ENCODE data around the gene SCAMP1.
A peak's percentile ranks its signal among the peaks of the same experiment; 100 is the strongest.
"Not testable (repeated sequence)": the region's sequence is repeated elsewhere in the genome, so short reads cannot be mapped to it uniquely, and the experiment has no call there.

Gene SCAMP1, protein sequence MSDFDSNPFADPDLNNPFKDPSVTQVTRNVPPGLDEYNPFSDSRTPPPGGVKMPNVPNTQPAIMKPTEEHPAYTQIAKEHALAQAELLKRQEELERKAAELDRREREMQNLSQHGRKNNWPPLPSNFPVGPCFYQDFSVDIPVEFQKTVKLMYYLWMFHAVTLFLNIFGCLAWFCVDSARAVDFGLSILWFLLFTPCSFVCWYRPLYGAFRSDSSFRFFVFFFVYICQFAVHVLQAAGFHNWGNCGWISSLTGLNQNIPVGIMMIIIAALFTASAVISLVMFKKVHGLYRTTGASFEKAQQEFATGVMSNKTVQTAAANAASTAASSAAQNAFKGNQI

DNA sequence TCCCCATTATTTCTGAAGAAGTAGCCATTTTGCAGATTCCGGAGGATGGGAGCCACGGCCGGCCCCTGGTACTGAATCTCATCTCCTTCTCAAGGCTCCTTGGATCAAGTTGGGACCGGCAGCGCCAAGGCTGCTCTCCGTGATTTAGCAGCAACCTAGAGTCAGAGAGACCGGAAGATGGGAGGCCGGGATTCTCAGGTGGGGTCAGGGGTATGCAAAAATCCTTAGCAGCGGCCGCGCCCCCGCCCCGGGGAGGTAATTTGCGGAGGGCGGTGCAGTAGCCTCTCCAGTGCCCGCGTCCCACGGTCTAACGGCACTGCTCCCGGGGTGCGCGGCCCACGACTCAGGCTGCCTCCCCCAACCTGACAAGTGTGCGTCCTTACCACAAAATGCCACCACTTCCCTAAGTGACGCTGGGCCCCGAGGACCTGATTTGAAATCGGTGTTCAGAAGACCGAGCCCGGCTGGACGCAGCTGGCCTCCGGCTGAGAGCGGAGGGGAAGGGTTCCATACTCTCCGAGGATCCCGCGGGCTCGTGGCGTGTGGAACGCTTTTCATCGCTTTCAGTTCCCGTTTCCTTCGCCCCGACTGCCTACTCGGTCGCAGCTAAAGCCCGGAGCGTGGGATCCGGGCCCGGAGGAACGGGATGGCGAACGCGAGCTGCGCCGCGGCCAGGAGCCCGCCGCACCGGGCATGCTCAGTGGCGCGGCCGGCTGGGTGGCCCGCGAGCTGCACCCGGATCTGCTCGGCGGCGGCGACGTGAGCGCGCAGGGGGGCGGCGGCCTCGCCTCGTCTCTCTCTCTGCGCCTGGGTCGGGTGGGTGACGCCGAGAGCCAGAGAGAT lies at the start of gene SCAMP1:
TSS of gene SCAMP1 (plus strand) at position 787 of the 843 bp plus-strand sequence. CDS start at position 842, 55 bp downstream.
- peak; percentile 84 for DNase-seq (ENCODE audit: low read depth in 3 of 3)

DNA sequence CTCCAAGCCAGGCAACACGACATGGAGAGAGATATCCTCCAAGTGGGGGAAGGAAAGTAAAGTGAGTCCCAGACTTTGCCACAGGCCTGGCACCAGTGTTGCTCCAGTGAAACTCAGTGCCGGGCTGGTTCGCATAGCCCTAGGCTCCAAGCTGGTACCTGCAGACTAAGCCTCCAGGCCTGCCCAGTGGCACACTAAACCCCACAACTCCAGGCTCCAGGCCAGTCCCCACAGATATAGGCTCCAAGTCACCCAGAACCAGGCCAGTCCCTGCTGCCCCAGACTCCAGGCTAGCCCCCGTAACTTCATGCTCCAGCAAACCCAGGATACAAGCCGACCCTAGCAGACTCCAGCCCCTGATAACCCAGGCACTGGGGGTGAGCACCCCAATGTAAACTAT lies 42.9 kb upstream of the SCAMP1 start:
- DNase-seq (ENCODE audit: low read depth in 3 of 3) = no peak

DNA sequence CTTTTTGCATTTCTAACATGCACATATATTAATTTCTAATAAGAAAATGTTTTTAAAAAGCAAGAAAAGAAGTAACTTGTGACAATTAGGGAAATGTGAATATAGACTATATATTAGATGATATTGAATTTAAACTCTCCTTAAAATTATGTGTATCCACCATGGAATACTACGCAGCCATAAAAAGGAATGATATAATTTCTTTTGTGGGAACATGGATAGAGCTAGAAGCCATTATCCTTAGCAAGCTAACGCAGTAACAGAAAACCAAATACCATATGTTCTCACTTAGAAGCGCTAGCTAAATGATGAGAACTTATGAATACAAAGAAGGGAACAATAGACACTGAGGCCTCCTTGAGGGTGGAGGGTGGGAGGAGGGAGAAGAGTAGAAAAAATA lies 42.1 kb upstream of the SCAMP1 start:
- DNase-seq (ENCODE audit: low read depth in 3 of 3) = no peak

DNA sequence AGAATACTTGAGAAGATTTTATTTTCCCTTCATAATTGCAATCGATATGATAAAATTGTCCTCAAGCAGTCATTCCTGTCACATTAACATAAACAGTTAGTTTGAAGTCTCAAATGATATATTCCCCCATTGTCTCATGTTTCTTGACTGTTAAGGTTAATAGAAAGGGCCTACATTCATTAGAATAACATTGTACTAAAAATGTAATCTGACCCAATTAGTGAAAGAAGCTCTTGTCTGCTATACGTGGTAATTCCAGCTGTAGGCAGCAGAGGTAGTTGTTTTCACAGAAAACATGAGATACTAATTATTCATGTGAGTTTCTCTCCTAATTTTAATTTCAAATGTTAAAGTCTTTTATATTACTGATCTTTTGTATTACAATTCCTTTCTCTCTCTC lies 40.0 kb upstream of the SCAMP1 start:
- no peak for DNase-seq (ENCODE audit: low read depth in 3 of 3)

DNA sequence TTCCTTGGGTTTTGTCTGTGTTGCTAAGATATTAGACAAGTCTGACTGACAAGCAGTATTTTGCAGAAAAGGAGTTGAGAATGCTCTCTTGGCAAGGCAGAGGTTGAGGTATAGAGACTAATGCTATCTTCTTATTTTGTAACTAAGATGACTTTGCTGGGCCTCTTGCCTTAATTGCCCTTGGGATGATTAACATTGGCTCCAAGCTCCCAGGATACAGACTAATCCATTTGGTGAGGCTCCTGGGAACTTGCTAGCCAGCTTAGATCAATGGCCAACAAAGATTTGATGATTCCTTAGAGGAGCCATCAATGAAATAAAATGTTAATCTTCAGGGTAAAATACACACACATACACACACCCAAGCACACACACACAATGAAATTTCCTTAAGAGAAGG lies 37.2 kb upstream of the SCAMP1 start:
- DNase-seq (ENCODE audit: low read depth in 3 of 3) = no peak

DNA sequence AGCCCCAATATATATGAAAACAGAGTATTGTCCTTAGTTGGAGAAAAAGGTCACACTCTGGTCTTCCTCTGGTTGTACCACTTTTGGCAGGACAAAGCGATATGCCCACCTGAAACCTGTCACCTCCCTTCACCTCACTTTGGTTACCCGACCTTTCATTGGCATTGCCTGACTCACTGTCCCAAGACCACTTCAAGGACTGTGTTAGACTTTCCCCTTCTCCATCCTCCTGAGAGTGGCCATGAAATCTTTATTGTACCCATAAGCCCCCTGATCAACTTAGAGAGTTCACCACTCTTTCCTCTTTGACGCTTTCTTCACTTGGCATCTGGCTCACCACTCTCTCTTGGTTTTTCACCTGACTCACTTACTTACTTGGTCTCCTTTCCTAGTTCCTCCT lies 33.5 kb upstream of the SCAMP1 start:
- no peak for DNase-seq (ENCODE audit: low read depth in 3 of 3)

DNA sequence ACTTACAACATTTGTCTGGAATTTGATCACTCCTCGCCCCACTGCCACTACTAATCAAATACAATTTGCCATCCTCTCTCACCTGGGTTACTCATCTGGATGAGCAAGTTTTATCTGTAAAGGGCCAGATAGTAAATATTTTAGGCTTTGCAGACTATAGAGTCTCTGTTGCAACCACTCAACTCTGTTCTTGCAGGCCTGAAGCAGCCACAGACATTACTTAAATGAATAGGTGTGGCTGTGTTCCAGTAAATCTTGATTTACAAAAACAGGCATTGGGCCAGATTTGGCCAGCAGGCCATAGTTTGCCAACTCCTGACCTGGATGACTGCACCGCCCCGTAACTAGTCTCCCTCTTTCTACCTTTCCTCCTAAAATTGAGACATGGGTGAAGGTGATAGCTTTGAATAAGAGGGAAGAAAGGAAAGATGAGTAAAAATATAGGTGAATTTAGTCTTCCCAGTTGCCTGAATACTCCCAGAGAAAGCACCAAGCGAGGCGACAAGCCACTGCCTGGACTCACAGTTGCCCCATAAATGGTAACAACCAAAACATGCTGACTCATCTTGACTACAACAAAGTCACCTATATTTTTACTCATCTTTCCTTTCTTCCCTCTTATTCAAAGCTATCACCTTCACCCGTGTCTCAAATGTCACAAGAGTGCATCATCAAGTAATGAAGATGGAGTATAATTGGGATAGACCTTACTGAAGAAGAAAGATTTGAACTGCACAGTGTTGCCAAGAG lies 32.5 kb upstream of the SCAMP1 start:
- no peak for DNase-seq (ENCODE audit: low read depth in 3 of 3)

DNA sequence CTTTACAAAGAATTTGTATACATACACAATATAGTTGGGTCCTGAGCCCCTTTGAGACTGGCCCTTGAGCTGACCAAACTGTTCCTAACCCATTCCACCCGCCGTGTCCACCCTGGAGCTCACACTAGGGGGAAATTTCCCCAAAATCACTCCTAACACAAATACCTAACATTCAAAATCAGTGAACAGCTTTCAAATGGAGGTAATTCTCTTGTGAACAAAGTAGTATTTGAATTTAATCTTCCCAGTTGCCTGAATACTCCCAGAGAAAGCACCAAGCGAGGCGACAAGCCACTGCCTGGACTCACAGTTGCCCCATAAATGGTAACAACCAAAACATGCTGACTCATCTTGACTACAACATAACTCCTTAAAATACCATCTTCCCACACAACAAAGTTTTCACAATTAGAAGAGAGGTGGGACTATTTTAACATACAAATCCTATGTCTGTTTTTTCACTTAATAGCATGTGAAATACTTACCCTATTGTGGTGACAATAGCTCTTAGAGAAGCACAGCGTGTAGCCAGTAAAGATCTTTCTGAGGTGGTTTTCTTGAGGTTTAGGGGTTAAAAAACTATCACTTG lies 31.7 kb upstream of the SCAMP1 start:
- DNase-seq (ENCODE audit: low read depth in 3 of 3) = no peak

DNA sequence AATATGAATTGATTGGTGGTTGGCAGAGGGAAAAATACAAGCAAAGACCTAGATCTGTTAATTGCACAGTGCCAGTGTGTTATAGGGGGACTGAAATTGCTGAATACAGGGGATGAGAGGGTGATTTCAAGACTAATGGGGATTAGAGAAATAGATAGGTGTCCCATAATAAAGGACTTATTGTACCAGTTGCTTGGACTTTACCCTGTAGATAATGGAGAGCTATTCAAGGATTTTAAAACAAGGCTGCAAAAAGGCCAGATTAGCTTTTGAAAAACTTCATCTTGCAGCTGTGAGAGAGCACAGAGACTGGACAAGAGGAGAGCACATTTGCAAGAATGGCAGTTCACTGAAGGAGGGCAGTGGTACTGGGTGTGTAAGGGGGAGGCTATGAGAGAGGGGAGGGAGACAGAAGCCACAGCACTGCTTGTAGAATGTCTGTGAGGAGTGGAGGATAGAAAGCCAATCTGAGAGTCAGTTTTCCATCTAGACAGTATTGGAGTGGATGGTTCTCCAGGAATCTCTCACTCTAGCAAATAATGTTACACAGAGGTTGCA lies 28.8 kb upstream of the SCAMP1 start:
- DNase-seq (ENCODE audit: low read depth in 3 of 3) = no peak

DNA sequence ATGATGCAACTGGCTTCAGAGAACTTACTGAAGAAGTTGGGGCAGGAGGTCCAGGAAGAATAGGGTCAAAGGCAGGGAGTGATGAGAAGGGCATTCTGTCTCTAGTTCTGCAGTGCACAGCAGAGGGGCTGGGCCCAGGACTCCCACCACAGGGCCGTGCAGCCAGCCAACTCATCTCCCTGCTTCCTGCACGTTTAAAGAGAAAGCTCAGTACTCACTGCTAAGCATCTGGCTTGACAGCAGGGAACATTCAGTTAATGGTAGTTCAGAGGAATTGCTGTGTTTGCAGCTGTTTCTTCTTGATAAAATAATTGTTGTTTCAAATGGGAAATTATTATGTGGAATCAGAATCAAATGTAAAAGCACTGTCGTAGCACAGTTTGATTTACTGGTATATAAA lies 25.6 kb upstream of the SCAMP1 start:
- no peak for DNase-seq (ENCODE audit: low read depth in 3 of 3)

DNA sequence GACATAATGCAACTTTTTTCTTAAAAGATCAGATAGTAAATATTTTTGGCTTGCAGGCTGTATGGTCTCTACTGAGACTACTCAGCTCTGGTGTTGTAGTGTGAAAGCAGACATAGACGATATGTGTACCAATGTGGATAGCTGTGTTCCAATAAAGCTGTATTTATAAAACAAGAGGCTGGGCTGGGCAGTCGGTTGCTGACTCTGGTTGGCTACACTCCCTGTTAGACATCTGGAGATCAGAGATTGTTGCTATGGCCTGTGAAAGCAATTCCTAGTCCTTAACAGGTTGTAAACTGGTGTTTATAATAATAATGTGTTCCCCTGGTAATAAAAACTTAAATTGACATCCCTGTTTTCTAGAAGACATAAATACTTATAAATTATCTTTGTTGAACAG lies 24.4 kb upstream of the SCAMP1 start:
- DNase-seq (ENCODE audit: low read depth in 3 of 3) = no peak

DNA sequence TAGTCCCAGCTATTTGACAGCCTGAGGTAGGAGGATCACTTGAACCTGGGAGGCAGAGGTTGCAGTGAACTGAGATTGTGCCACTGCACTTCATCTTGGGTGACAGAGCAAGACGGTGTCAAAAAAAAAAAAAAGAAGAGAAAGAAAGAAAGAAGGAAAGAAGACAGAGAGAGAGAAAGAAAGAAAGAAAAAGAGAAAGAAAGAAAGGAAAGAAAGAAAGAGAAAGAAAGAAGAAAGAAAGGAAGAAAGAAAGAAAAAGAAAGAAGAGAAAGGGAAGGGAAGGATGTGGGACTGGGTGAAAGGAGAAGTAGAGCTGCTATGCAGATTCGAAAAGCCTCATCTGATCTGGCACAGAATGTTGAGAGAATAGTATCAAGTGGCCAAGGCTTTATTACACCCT lies 23.7 kb upstream of the SCAMP1 start:
- DNase-seq (ENCODE audit: low read depth in 3 of 3) = no peak

DNA sequence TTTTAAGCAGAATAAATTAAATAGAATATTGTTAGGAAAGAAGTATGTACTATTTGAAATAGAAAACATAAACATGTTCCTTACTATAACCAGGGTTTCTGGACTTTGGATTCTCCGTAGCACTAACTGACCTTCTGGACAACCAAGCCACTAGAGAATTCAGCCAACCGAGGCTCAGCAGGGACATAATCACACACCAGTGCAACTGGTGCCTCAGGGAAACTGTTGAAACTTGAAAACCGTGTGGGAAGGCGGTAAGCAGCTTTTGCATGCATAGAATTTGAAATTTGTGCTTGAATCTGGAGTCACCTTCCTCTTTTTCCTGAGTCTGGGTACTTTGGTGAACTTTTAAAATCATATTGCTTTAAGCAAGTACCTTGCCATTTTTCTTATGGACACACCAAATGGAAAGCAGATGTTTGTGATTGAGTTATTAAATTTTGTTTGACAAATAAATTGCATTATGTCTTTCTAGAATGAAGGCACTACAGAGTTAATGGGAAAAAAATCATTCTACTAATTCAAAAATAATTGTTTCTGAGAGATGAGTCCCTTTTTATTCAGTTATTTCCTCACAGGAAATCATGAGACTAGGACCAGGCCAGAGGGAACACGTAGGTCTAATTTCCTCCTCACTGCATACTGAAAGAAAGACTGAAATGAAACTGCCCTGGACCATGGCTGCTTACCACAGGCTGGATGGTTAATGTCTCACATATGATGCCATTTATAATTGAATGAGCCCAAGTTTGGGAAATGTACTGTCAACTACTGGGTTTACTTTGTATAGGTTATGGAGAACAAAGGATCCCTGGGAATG lies 20.6 kb upstream of the SCAMP1 start:
- no peak for DNase-seq (ENCODE audit: low read depth in 3 of 3)

DNA sequence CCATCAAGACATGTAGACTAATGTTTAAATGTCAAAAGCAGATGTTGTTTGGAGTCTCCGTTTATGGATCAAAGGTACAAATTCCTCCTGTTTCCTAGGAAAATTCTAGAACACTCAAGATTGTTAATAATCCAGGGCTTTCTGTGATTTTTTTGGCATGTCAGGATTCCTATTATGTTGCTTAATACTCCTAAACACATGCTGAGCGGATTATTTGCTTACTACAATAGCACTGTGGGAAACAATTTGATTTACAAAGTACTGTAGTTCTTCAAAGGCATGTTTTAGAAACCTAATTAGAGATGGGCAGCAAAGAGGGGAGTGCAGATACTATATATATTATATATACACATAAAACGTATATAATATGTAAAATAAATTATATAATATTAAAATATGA lies 19.0 kb upstream of the SCAMP1 start:
- no peak for DNase-seq (ENCODE audit: low read depth in 3 of 3)

DNA sequence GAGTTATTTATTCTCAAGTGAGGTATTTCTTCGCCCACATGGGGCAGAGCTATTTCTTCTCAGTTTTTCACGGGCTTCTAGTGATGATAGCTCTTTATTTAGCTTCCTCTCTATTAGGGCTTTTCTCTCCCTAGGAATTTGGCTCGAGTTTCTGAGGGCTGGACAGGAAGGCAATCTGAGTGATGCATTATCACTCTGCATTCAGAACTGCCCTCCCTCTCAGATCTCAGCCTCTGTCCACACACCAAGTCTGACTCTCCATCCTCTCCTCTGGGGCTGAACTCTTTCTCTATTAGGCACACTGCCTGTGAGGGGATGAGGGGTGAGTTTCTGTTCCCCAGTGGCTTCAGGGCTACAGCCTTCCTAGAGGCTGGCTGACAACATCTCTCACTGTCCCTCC lies 14.9 kb upstream of the SCAMP1 start:
- DNase-seq (ENCODE audit: low read depth in 3 of 3) = no peak

DNA sequence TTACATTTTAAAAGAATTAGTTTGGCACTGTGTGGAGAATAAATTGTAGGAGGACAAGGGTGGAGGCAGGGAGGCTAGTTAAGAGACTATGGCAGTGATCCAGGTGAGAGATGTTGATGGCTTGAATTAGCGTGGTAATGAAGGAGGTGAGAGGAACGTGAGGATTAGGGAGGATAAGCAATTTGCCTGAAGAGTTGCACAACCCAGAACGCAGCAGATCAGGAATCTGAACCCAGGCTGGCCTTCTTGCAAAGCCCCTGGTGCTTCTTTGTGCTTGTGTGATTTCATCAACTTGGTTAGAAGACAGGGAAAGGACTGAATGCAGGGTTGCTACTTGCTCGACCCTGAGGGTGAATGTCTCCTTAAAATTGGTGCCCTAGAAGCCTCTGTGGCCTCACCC lies 6.9 kb upstream of the SCAMP1 start:
- no peak for DNase-seq (ENCODE audit: low read depth in 3 of 3)

DNA sequence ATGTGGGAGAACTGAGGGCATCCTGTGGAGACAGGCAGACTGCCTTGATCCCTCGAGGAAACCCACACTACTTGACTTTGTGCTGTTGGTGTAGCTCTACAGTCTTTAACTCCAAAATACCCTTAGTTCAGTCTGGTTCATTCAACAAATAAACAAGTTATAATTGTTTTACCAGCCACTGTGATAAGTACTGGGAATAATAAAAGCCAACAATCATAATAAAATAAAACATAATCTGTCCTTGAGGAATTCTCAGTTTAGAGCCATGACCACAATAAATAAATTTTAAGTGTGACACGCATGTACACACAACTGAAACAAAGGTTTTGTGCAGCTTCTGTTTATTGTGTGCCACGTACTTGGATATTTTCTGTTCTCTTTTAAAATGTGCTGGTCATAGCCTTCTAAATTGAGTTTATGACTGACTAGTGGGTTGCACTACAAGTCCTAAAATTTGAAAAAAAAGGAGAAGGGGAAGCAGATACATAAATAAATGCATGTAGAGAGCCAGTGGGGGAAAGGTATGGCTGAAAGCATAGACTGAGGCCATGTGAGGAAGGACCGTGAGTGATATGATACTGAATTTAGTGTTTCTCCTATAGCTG lies 6.2 kb upstream of the SCAMP1 start:
- no peak for DNase-seq (ENCODE audit: low read depth in 3 of 3)

DNA sequence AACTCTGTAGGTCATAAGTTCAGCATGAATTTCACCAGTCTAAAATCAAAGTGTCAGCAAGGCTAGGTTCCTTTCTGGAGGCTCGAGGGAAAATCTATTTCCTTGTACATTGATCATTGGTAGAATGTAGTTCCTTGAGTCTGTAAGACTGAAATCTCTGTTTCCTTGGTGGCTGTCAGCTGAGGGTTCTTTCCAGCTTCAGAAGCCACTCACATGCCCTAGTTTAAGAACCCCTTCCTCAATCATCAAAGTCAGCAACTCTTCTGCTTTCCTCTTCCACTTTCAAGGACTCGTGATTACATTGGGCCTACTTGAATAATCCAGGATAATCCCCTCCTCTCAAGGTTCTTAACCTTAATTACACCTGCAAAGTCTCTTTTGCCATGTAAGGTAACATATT lies 4.9 kb upstream of the SCAMP1 start:
- DNase-seq (ENCODE audit: low read depth in 3 of 3) = no peak

DNA sequence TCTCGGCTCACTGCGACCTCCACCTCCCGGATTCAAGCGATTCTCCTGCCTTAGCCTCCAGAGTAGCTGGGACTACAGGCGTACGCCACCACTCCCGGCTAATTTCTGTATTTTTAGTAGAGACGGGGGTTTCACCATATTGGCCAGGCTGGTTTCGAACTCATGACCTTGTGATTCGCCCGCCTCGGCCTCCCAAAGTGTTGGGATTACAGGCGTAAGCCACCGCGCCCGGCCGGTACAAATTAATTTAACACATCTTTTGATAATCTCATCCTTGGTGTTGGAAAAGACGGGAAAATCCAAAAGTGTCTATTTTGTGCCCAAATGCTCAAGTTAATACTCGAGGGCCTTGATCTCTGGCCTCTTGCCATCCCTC lies 974 bp upstream of the SCAMP1 start:
- DNase-seq (ENCODE audit: low read depth in 3 of 3) = not testable (repeated sequence)

DNA sequence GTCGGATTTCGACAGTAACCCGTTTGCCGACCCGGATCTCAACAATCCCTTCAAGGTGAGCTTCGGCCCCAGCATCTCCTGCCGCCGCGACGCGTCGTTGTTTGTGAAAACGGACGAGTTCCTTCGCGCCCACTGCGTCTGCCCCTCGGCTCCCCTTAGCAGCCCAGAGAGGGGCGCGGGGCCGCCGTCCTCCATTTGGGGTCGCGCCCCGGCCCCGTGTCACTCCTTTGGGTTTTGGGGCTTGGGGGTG lies 182 bp downstream of the SCAMP1 start:
- no peak for DNase-seq (ENCODE audit: low read depth in 3 of 3)
